Caki2 (cell line): ENCODE results near the gene INO80. TPM values are rescaled to one million over a fixed set of nuclear protein-coding genes. Genes with fewer than 3 reads are reported as not detected.
"Not testable (repeated sequence)": the region's sequence is repeated elsewhere in the genome, so short reads cannot be mapped to it uniquely, and the experiment has no call there.

ENCODE experiments used
- DNase-seq: peaks from one replicate; pipeline ENCODE4 v3.0.0-alpha.2; 2015; ENCODE audit warnings: low read depth
- in situ Hi-C: cut with HindIII; loops from 2 replicates; pipeline ENCODE4 v1.10.0; 2016; ENCODE audit warnings: low sequenced_read_pairs, low pct_unique_long_range_greater_than_20kb, mixed read lengths
- total RNA-seq: library from RNA; depleted of rRNA; stranded (reverse); fragments of >200 nt; shearing (Covaris generic); gene quantifications from 2 replicates; pipeline ENCODE4 v1.2.3, GENCODE V29; 2014; ENCODE audit warnings: low replicate concordance

INO80 gene
- total RNA-seq, 1 experiment from 2014 or later: 41.1 TPM

DNA sequence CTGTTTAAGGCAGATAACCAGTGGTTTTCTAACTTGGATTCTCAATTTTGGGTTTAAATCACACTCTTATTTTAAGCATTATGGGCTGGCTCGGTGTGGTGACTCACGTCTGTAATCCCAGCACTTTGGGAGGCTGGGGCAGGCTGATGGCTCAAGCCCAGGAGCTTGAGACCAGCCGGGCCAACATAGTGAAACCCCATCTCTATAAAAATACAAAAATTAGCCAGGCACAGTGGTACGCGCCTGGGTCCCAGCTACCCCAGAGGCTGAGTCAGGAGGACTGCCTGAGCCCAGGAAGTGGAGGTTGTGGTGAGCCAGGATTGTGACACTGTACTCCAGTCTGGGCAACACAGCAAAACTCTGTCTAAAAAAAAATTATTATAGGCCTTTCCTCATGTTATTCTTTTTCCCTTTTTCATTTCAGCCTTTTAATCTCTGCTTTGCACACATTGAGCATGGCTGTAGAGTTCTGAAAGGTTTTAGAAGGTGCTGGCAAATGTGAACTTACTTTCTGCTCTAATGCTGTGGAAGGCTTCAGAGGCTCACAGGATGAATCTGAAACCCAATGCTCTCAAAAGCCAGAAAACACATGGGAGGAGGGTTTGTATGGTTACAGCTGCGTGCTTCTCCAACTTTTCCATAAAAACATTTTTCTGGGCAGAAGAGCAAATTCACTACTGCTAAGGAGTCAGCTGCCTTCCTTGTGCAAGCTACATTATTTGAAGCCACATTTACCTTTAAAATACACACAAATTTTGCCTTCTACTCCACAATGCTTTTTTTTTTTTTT is 130.3 kb downstream of the INO80 start:
- no peak for DNase-seq

DNA sequence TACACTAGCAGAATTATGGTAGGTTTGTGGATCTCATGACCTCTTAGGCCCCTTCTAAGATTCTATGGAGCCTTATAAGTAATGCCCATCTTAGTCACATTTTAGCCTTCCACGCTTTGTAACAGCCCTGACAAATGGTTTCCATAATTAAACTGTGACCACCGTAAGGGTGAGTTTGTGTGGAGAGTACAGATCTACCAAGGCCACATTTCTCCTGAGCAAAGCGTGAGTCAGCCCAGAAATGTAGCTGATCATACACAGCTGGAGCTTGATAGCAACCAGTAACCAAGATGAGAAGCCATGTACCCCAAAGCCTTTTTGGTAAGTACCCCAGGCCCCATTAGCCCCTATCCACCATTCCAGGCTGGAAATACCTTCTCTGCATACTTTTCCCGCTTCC is 131.1 kb downstream of the INO80 start:
- DNase-seq: no peak
- in situ Hi-C loops: no loop called here

More for the DNA sequence above, 130.3 kb downstream of the INO80 start:
- in situ Hi-C loops: no loop called here

DNA sequence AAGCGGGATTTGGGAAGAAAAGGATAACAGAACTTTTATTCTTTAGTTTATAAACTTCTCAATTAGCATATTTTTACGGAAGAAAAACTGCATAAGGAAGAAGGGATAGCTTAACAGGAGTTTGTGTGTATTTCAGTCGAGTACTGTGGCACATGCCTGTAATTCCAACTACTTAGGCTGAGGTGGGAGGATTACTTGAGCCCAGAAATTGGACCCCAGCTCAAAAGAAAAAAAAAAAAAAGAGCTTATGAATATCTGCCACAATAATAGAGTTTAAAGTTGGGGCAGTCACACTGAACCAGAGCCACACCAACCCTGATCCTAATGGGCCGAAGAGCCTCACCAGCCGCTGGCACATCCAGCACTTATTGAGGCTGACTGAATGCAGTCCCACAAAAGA is 131.7 kb downstream of the INO80 start:
- DNase-seq: no peak
- in situ Hi-C loops: no loop called here

DNA sequence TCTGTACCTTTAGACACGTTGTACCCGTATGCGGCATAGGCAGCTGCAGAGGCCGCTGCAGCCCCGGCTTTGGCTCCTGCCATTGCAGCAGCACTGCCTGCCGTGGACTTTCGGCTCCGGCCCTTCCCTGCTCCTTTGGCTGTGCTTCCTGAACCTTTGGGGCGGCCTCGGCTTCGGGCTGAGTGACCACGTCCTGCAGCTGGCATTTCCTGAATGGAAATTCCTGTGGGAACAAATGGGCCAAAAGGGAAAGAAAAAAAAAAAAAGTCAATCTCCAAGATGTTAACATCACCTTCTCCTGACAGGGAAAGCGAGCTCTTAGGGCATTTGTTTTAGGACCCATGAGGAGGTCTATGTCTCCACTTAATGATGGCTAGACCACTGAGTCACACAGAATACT is 133.2 kb downstream of the INO80 start:
- DNase-seq: no peak
- in situ Hi-C loops: no loop called here

DNA sequence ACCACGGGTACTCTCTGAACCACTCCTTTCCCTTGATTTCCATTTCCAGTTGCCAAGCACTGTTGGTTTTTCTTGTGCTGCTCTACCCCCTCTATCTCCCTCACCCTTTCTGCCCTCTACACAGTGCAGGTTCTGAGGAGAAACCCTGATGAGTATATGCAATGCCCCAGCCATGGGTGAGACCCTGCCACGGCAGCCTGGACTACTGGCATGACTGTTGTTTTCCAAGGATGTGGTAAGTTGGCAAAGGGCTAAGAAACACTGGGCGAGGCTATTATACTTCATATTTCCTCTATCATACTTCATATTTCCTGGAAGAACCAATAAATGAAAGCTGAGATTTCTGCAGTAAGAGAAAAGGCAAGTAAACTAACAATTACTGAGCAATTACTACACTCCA is 134.9 kb downstream of the INO80 start:
- DNase-seq: no peak
- in situ Hi-C loops: no loop called here

DNA sequence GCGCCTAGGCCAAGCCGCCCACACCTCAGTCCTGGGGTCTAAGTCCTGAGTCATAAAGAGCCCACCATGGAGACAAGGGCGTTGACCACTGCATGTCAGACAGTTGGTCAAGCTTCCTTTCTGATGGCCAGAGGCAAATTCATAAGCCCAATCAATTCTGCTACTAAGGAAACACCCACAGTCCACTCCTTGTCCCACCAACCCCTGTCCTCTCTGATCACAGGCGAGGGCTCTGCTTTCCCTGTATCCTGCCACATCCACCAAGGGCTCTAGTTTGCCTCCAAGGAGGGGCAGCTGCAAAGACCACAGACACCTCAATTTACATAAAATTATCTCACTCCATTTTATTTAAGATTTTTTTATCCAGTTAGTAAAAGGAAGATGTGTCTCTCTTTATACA is 137.5 kb downstream of the INO80 start:
- in situ Hi-C loops: no loop called here
- no peak for DNase-seq

DNA sequence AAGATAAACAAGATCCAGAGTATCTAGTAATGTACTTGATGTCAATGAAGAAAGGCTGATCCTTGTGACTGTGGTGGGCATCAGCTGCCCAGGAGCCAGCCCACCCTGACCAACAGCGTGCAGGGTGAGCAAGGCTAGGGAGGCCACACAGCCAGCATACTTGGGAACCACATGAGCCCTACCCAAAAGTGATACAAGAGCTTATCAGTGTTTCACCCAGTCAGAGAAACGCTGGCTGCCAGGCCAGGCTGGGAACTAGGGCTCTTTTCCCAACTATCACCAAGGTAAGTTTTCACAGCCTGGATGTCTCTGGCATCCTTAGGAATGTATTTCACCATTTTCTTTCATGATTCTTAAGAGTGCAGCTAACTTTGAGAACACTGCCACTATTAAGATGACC is 137.9 kb downstream of the INO80 start:
- no peak for DNase-seq
- in situ Hi-C loops: no loop called here

DNA sequence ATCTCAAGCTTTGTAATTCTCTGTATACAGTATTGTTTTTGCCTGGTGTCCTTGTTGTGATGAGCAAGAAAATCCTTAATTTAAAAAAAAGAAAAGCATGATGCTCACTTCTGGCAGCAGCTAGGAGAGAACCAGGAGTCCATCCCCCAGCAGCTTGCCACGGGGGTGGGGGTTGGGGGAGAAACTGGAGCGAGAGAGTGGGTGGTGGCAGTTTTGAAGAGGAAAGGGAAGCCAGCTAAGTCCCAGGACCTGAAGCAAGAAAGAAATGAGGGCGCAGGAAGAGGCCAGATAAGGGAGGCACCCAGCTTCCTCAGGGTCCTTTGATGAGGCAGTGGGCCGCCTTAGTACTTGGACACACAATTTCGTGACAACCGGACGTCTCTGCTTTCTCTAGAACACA is 139.3 kb downstream of the INO80 start:
- in situ Hi-C loops: no loop called here
- no peak for DNase-seq

DNA sequence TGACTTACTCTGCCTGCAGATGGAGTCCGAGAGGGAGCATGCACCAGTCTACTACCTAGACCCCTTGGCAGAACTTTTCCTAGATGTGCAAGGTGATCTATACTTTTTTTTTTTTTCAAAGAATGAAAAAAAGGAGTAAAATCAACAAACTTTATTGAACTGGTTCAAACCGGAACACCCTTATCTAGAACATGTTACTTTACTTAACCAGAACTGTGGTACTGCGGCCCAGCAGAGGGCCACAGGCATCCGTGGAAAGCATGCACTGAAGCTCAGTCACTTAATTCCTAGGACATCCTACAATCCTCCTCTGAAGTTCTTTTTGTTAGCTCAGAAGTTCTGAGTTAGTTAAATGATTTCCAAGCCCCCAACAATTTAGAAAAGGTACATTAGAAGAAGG is 141.2 kb downstream of the INO80 start:
- DNase-seq: no peak
- in situ Hi-C loops: no loop called here

DNA sequence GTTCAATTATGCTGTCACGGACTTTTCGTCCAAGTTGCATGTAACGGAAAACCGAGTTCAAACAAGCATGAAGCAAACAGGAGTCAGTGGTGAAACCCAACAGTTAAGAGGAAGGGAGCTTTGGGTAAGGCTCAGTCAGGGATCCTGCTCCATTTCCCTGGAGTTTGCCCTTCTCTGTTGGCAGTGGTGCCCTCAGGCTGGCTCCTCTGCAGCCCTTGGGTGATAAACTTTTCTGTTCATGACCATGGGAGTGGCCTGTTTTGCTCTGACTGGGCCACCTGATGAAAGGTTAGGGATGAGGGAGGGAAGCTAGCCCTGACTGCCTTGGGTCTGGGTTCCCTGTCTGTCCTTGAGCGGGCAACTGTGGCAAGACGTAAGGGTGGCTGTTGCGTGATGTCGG is 146.7 kb downstream of the INO80 start:
- DNase-seq: no peak
- in situ Hi-C loops: no loop called here

DNA sequence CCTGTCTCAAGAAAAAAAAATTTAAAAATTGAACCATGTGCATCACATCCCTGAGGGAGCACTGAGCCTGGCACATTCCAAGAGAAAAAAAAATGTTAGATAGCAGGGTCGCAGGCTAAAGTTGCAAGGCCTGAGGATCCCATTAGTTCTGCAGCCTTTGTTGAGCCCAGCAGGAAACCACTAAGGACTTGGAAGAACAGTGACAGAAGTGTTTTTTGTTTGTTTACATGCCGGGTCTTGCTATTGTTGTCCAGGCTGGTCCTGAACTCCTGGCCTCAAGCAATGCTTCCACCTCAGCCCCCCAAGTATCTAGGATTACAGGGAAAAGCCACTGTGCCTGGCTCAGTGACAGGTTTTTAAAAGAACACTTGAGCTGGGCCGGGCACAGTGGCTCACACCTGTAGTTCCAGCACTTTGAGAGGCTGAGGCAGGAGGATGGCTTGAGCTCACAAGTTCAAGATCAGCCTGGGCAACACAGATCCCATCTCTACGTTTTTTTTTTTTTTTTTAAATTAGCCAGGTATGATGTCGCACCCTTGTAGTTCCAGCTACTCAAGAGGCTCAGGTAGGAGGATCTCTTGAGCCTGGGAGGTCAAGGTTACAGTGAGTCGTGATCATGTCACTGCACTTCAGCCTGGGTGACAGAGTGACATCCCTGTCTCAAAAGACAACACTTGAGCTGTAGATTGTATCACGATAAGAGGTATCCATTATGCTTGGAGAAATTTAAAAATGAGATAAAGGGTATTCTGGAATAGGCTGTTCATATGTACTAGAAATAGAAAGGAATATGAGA is 147.6 kb downstream of the INO80 start:
- in situ Hi-C loops: no loop called here
- no peak for DNase-seq

DNA sequence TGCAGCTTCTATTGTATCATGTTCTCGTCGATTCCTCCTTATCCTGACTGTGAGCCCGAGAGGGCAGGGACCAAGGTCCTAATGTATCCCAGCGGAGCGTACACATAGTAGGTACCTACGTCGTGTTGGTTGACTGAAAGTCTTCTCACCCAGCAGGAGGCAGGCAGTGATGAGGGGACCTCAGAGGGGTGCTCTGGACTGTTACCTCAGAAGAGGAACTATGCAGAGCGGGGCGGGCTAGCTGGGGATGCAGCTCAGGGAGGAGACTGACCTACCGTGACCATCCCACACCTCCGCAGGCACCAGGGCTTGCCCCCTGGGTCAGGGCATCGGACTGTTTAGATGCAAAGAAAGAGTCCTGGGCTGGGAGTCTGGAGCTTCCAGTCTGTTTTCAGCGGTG is 151.4 kb downstream of the INO80 start:
- DNase-seq: no peak
- in situ Hi-C loops: no loop called here

DNA sequence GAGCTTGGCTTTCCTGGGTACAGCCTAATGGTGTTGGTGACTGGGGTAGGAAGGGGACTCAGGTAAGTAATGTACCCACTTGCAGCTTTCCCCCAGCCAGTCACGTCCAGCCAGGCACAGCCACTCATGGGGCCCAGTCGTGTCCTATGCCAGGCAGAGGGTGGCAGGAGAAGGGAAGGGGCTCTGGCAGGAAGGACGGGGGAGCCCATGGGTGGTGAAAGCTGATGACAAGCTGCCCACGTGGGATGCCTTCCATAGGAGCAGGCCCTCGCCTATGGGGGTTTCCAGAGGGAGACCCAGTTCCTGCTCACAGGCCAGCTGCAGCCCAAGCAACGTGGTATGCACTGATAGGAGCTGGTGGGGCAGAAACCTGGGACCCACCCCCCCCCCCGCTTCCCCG is 152.1 kb downstream of the INO80 start:
- DNase-seq: no peak
- in situ Hi-C loops: no loop called here

DNA sequence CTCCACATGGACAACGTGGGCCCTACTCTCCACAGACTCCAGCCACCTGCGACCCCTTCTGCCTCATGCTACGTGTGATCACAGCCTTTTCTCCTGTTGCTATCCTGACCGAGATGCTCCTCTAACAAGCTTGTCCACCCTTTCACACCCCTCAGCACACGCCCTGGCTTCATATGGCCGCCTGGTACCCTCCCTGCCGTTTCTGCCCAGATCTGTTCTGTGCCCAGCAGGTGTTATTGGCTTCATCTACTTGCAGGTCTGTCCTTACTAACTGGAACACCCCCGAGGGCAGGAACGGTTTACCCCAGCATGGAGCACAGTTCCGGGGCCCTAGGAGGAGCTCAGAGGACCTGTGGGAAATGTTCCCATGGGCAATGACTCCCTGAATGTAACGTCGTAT is 152.9 kb downstream of the INO80 start:
- in situ Hi-C loops: no loop called here
- DNase-seq: no peak

DNA sequence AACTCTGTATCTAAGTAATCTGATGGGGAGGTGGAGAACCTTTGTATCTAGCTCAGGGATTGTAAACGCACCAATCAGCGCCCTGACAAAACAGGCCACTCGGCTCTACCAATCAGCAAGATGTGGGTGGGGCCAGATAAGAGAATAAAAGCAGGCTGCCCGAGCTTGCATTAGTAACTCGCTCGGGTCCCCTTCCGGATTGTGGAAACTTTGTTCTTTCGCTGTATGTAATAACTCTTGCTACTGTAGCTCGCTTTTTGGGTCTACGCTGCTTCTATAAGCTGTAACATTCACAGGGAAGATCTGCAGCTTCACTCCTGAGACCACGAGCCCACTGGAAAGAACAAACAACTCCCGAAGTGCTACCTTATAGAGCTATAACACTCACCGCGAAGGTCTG is 153.8 kb downstream of the INO80 start:
- in situ Hi-C loops, DNase-seq: not testable (repeated sequence)

DNA sequence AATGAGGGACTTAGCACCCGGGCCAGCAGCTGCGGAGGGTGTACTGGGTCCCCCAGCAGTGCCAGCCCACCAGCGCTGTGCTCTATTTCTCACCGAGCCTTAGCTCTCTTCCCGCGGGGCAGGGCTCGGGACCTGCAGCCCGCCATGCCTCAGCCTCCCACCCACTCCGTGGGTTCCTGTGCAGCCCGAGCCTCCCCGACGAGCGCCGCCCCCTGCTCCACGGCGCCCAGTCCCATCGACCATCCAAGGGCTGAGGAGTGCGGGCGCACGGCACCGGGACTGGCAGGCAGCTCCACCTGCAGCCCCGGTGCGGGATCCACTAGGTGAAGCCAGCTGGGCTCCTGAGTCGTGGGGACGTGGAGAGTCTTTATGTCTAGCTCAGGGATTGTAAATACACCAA is 154.3 kb downstream of the INO80 start:
- in situ Hi-C loops, DNase-seq: not testable (repeated sequence)

DNA sequence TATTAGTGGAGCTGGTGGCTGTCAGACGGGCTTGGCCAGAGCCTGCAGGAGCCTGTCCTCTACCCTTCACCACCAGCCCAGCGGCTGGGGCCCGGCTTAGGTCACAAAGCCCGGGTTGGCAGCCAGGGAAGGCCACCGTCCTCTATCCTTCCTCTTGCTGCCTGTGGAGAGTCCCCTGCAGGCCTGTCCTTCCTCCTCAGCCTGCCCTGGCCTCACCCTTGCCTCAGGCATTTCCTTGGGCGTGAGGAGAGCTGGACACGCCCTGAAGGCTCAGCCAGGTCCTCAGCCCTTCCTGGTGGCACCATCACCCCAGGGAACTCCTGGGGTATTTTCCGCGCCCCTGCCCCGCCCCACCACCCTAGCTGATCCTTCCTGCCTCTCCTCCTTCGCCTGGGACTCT is 155.2 kb downstream of the INO80 start:
- in situ Hi-C loops: no loop called here
- DNase-seq: no peak

DNA sequence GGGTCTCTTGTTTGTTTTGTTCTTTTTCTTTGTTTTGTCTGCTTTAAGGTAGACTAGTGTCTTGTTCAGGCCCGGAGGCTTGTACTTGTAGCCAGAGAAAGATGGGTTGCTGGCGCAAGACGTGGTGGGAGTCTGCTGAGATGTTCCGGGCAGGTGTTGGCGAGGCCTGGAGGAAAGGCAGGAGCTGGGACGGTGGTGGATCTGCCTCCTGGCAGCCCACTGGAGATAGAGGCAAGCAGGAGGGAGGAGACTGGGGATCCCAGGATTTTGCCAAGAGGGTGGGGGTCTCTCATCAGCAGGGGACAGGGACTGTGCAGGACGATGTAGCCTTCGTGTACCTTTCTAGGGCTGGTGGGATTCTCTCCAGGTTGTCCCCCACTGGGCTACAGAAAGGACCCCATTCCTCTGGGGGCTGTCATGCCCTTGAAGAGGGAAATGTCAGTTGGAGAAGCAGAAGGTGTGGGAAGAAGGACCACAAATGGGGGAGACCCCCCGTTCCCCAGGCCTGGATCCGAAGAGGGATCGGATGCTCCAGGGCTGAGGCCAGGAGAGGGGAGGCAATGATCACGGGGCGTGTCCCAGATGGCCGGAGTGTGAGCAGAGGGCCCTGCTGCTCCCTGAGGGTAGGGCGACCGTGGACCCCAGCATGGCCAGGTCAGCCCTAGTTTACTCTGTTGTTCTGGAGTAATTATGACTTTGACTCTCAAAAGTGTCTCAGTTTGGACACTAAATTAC is 155.8 kb downstream of the INO80 start:
- in situ Hi-C loops: no loop called here
- DNase-seq: no peak
